HepG2 (cell line): ENCODE data around the gene ZPR1. TPM values are rescaled to one million over a fixed set of nuclear protein-coding genes. Genes with fewer than 3 reads are reported as not detected.
A peak's percentile ranks its signal among the peaks of the same experiment; 100 is the strongest.

Experiments
- ATAC-seq: fragments of 200-7000 bp; cut with Tn5 transposase; 3 replicates; pipeline ENCODE4 v1.9.1; 2020; ENCODE audit warnings: mild to moderate bottlenecking, moderate library complexity
- BruUV-seq: library from RNA; stranded (reverse); fragments of 400-500 nt; replicated peaks from 2 replicates; lab custom pipeline; 2021; lab: Mats Ljungman, UMichigan
- CTCF ChIA-PET: fragments of 300-600 bp; formaldehyde crosslinking; extraction: SDS; loops from one replicate; lab custom pipeline; 2021; ENCODE audit warnings: low total read pairs, inconsistent platforms, low intra/inter-chr PET ratio; lab: Yijun Ruan, JAX
- POLR2A ChIA-PET: fragments of 350-600 bp; sonication (Branson Sonifier 250); formaldehyde crosslinking; loops from one replicate; lab custom pipeline; 2020; ENCODE audit warnings: antibody characterized with exemption, inconsistent platforms; lab: Yijun Ruan, JAX
- DNase-seq: peaks from one replicate; pipeline ENCODE4 v3.0.0-alpha.2; 2015; ENCODE audit warnings: low spot score
- FAIRE-seq: peaks from 3 replicates; lab custom pipeline; 2011; peaks lifted over from hg19 to GRCh38; lab: Jason Lieb, UNC
- H2AFZ ChIP-seq: one replicate; pipeline ENCODE4 v1.6.1; 2011; ENCODE audit warnings: low read length, inconsistent platforms
- H3K27ac ChIP-seq: fragments of 300-600 bp; 3 replicates; pipeline ENCODE4 v1.8.0; 2011; ENCODE audit warnings: mixed run types, mild to moderate bottlenecking, mixed read lengths, low read length, inconsistent platforms; ENCODE audit not compliant: insufficient read depth; ENCODE audit errors: extremely low read length
- H3K27me3 ChIP-seq, 2 experiments: fragments of 200-600 bp in 1 of 2; 2 replicates in 1 of 2; 3 replicates in 1 of 2; pipeline versions ENCODE4 v1.6.0 to v1.8.0; 2011; ENCODE audit warnings: low read length in 2 of 2, mild to moderate bottlenecking in 2 of 2, moderate library complexity in 2 of 2, inconsistent platforms in 1 of 2; ENCODE audit not compliant: insufficient read depth in 2 of 2, control insufficient read depth in 1 of 2
- H3K36me3 ChIP-seq, 2 experiments: fragments of 200-600 bp in 1 of 2; replicated peaks in 1 of 2; 2 replicates in 1 of 2; 3 replicates in 1 of 2; pipeline versions ENCODE4 v1.5.1 to v1.8.0; 2011; ENCODE audit warnings: low read length in 2 of 2, inconsistent platforms in 1 of 2; ENCODE audit not compliant: insufficient read depth in 2 of 2, control insufficient read depth in 1 of 2
- H3K4me1 ChIP-seq: 2 replicates; pipeline ENCODE4 v1.5.1; 2012; ENCODE audit warnings: low read length, inconsistent platforms; ENCODE audit not compliant: insufficient read depth
- H3K4me2 ChIP-seq: 2 replicates; pipeline ENCODE4 v1.6.0; 2011; ENCODE audit warnings: low read depth, low read length, inconsistent platforms
- H3K4me3 ChIP-seq, 3 experiments: fragments of 200-600 bp in 1 of 3; sonication (generic), shearing (Covaris generic) in 1 of 3; replicated peaks in 1 of 3; 2 replicates each; pipeline ENCODE4 v1.5.1; 2011 to 2016; ENCODE audit warnings: low read length in 3 of 3, inconsistent platforms in 2 of 3, low read depth in 2 of 3, mild to moderate bottlenecking in 2 of 3, control low read depth in 1 of 3, mixed read lengths in 1 of 3; ENCODE audit not compliant: insufficient read depth in 1 of 3
- H3K79me2 ChIP-seq: one replicate; pipeline ENCODE4 v1.6.1; 2011; ENCODE audit warnings: low read length, inconsistent platforms; ENCODE audit not compliant: insufficient read depth
- H3K9ac ChIP-seq: 2 replicates; pipeline ENCODE4 v1.6.0; 2011; ENCODE audit warnings: mild to moderate bottlenecking, low read depth, low read length, inconsistent platforms; ENCODE audit not compliant: insufficient read depth
- H3K9me3 ChIP-seq: 2 replicates; pipeline ENCODE4 v1.5.1; 2012; ENCODE audit warnings: mild to moderate bottlenecking, low read length
- H4K20me1 ChIP-seq: 2 replicates; pipeline ENCODE4 v1.6.0; 2011; ENCODE audit warnings: inconsistent platforms, mild to moderate bottlenecking, low read length, moderate library complexity; ENCODE audit not compliant: insufficient read depth
- CREB1 ChIP-seq, 2 experiments: fragments of 450-650 bp in 1 of 2; IDR thresholded peaks; 2 replicates each; pipeline ENCODE4 v1.6.1; 2016 to 2017; ENCODE audit warnings: control low read depth in 1 of 2, mild to moderate bottlenecking in 1 of 2, missing compliant biosample characterization in 1 of 2, missing genetic modification characterization in 1 of 2
- CREBL2 ChIP-seq: sonication (generic); formaldehyde crosslinking; IDR thresholded peaks from 2 replicates; pipeline ENCODE4 v1.8.1; 2023; ENCODE audit warnings: missing genetic modification reagents, mild to moderate bottlenecking, borderline replicate concordance
- E2F2 ChIP-seq: sonication (generic); formaldehyde crosslinking; IDR thresholded peaks from 2 replicates; pipeline ENCODE4 v1.4.0; 2020; ENCODE audit warnings: missing genetic modification reagents, borderline replicate concordance
- ETV6 ChIP-seq: sonication (generic); formaldehyde crosslinking; conservative IDR thresholded peaks from 2 replicates; pipeline ENCODE4 v1.4.0; 2020; ENCODE audit warnings: missing genetic modification reagents
- KLF11 ChIP-seq: IDR thresholded peaks from 2 replicates; pipeline ENCODE4 v1.6.1; 2016; ENCODE audit warnings: missing compliant biosample characterization
- RARG ChIP-seq: sonication (generic); formaldehyde crosslinking; IDR thresholded peaks from 2 replicates; pipeline ENCODE4 v1.4.0; 2020; ENCODE audit warnings: low read depth, mild to moderate bottlenecking, missing genetic modification reagents
- TCF12 ChIP-seq, 2 experiments: fragments of 450-650 bp in 1 of 2; sonication (generic) in 1 of 2; formaldehyde crosslinking in 1 of 2; IDR thresholded peaks; 2 replicates each; pipeline versions ENCODE4 v1.6.1 to v1.8.0; 2017 to 2022; ENCODE audit warnings: antibody characterized with exemption in 1 of 2, mild to moderate bottlenecking in 1 of 2, missing genetic modification reagents in 1 of 2, moderate library complexity in 1 of 2
- ZBTB38 ChIP-seq: sonication (generic); formaldehyde crosslinking; IDR thresholded peaks from 2 replicates; pipeline ENCODE4 v1.5.1; 2020; ENCODE audit warnings: mild to moderate bottlenecking, missing genetic modification reagents
- ZNF350 ChIP-seq: sonication (generic); formaldehyde crosslinking; IDR thresholded peaks from 2 replicates; pipeline ENCODE4 v1.4.0; 2020; ENCODE audit warnings: mild to moderate bottlenecking, low read depth, missing genetic modification reagents, borderline replicate concordance
- ZNF503 ChIP-seq: sonication (generic); formaldehyde crosslinking; IDR thresholded peaks from 2 replicates; pipeline ENCODE4 v1.4.0; 2020; ENCODE audit warnings: missing genetic modification reagents
- ZNF777 ChIP-seq: sonication (generic); formaldehyde crosslinking; IDR thresholded peaks from 2 replicates; pipeline ENCODE4 v1.4.0; 2020; ENCODE audit warnings: missing genetic modification reagents
- WGBS: methylation state at CpG from one replicate; pipeline ENCODE4 v1.1.6; 2017; ENCODE audit warnings: low lambda C conversion rate; 5-methylcytosine and 5-hydroxymethylcytosine counted together
- in situ Hi-C: cut with HindIII; loops from 2 replicates; pipeline ENCODE4 v1.10.0; 2017; ENCODE audit warnings: low pct_unique_long_range_greater_than_20kb; ENCODE audit not compliant: extremely low pct_ligation_motif_present
- intact Hi-C: fragments of 100-400 bp; cut with micrococcal nuclease; formaldehyde crosslinking; loops from one replicate; pipeline ENCODE4 v1.10.0; 2022; ENCODE audit not compliant: unreplicated experiment
- polyA plus RNA-seq, 8 experiments: library from polyadenylated mRNA; depleted of rRNA in 3 of 8; stranded (reverse) in 7 of 8; unstranded in 1 of 8; fragments of >200 nt; fragmentation: Illumina TruSeq in 4 of 8; extraction: Trizol in 4 of 8; gene quantifications; 2 replicates each; pipeline versions ENCODE4 v1.2.1 to v1.2.3, GENCODE V29; 2011 to 2016; ENCODE audit warnings: low read depth in 4 of 8, missing spikeins in 1 of 8, mixed read lengths in 1 of 8; ENCODE audit not compliant: insufficient read depth in 1 of 8
- total RNA-seq, 5 experiments: library from RNA; depleted of rRNA; stranded (reverse); fragments of >200 nt; fragmentation: Illumina TruSeq; extraction: Trizol; gene quantifications; 2 replicates each; pipeline ENCODE4 v1.2.3, GENCODE V29; 2016; ENCODE audit warnings: low read depth in 1 of 5

Gene ZPR1
- total and polyA plus RNA-seq, 2 of the 13 experiments (the other 11 are each of a cell fraction or from before 2014, with no cell fraction given) = 40.0 to 79.3 TPM

- peak overlapping the region; percentile 1 to 83 (median 5); a peak in 2 of 6 replicates for H3K4me3 ChIP-seq
- intact Hi-C loops (loop anchor here (1.0 kb wide), 2 partner anchors 15 to 313 kb away; no protein-coding TSS in a partner anchor), in situ Hi-C loops (loop anchor here (5.0 to 10.0 kb wide), 2 partner anchors 44 to 302 kb away; partner anchors contain the start of genes APOA1 and SIK3)
- FAIRE-seq (no peak), ATAC-seq (no peak), DNase-seq (no peak)
- no peaks in the 10 kb centered on the region for H3K36me3 ChIP-seq
- H3K9ac ChIP-seq = peak overlapping the region; percentile 80
- 60% methylated on average over 8 of the region's 8 CpGs for WGBS
- no peaks in the 10 kb centered on the region for H3K9me3 ChIP-seq
- H2AFZ ChIP-seq = no peak overlapping the region
- peak overlapping the region; percentile 87 for H3K27ac ChIP-seq
- POLR2A ChIA-PET = interaction anchor here (0.9 to 17.3 kb wide), 7 partner anchors 14 to 387 kb away, joined by 3 to 1365 read pairs (median 8); partner anchors contain the start of genes APOA1, APOA4, APOC3 and SIK3
- H3K4me2 ChIP-seq = peak overlapping the region; percentile 93
- no peaks in the 10 kb centered on the region; a peak in 1 of 5 replicates for H3K27me3 ChIP-seq
- no TSS peak for BruUV-seq
- H3K79me2 ChIP-seq = peaks cover 17% of the 10 kb centered on the region
- TF ChIP-seq TCF12 (IDR thresholded peaks at IDR 0.05) = no peak
- TF ChIP-seq TCF12 (CRISPR knock-in tag; IDR thresholded peaks at IDR 0.05) = 0 out of 2 replicates have a peak, but pooled peaks have one; percentile 5
- 0 out of 2 replicates have a peak, but pooled peaks have one; percentile 2 for TF ChIP-seq ETV6 (CRISPR knock-in tag)
- TF ChIP-seq RARG (CRISPR knock-in tag) = no peak
- TF ChIP-seq E2F2 = 0 out of 2 replicates have a peak, but pooled peaks have one; percentile 36
- 0 out of 2 replicates have a peak, but pooled peaks have one; percentile 6 for TF ChIP-seq CREBL2 (CRISPR knock-in tag)
- TF ChIP-seq ZNF503 (CRISPR knock-in tag) = no peak
- TF ChIP-seq ZNF350 (CRISPR knock-in tag) = 0 out of 2 replicates have a peak, but pooled peaks have one; percentile 5
- TF ChIP-seq ZNF777 (CRISPR knock-in tag) = no peak
- no peak for TF ChIP-seq KLF11 (CRISPR knock-in tag)
- 0 out of 2 replicates have a peak, but pooled peaks have one; percentile 3 for TF ChIP-seq ZBTB38 (CRISPR knock-in tag)
- no peak for TF ChIP-seq CREB1 (IDR thresholded peaks at IDR 0.05)
- TF ChIP-seq CREB1 (CRISPR knock-in tag; IDR thresholded peaks at IDR 0.05) = 0 out of 2 replicates have a peak, but pooled peaks have one; percentile 29
- peaks cover 93% of the 10 kb centered on the region for H3K4me1 ChIP-seq
- CTCF ChIA-PET = interaction anchor here (1.4 to 2.6 kb wide), 3 partner anchors 37 to 43 kb away, joined by 3 to 23 read pairs (median 12); partner anchors contain the start of gene APOC3
- no peaks in the 10 kb centered on the region for H4K20me1 ChIP-seq
Observed at GRCh38 chr11:116792869-116793771, 5.3 kb upstream of the ZPR1 start.
